ENCODE results near the gene SNN. TPM values are rescaled to one million over a fixed set of nuclear protein-coding genes. Genes with fewer than 3 reads are reported as not detected.

SNN gene
- total RNA-seq (10 to 100 TPM; 21.1 to 21.4 TPM), polyA plus RNA-seq (ENCODE audit: insufficient read length in 6 of 6) (10 to 100 TPM; 23.7 to 42.5 (median 33.9) TPM)
- long read RNA-seq, donor 1, transcript SNN-201 (2 exons, 3,312 nt), result major isoform, 11 of 39 reads
- long read RNA-seq, donor 1, partial matches to known transcripts, result 28 of 39 reads
- long read RNA-seq, donor 1, other reads (novel, unspliced or antisense), result 0 of 39 reads
- long read RNA-seq, donor 2, transcript SNN-201 (2 exons, 3,312 nt), result major isoform, 20 of 20 reads
- long read RNA-seq, donor 2, partial matches to known transcripts, result 0 of 20 reads
- long read RNA-seq, donor 2, other reads (novel, unspliced or antisense), result 0 of 20 reads
- long read RNA-seq, donor 3, transcript SNN-201 (2 exons, 3,312 nt), result major isoform, 15 of 15 reads
- long read RNA-seq, donor 3, partial matches to known transcripts, result 0 of 15 reads
- long read RNA-seq, donor 3, other reads (novel, unspliced or antisense), result 0 of 15 reads
- long read RNA-seq, donor 4, partial matches to known transcripts, result 0 of 5 reads
- long read RNA-seq, donor 4, other reads (novel, unspliced or antisense), result 2 of 5 reads
- long read RNA-seq, donor 5, transcript SNN-201 (2 exons, 3,312 nt), result major isoform, 12 of 12 reads
- long read RNA-seq, donor 5, partial matches to known transcripts, result 0 of 12 reads
- long read RNA-seq, donor 5, other reads (novel, unspliced or antisense), result 0 of 12 reads
- long read RNA-seq, donor 6, transcript SNN-201 (2 exons, 3,312 nt), result major isoform, 14 of 14 reads
- long read RNA-seq, donor 6, partial matches to known transcripts, result 0 of 14 reads
- long read RNA-seq, donor 6, other reads (novel, unspliced or antisense), result 0 of 14 reads
- long read RNA-seq, donor 7, partial matches to known transcripts, result 0 of 2 reads
- long read RNA-seq, donor 7, other reads (novel, unspliced or antisense), result 0 of 2 reads
- long read RNA-seq, donor 8, transcript SNN-201 (2 exons, 3,312 nt), result major isoform, 14 of 14 reads
- long read RNA-seq, donor 8, partial matches to known transcripts, result 0 of 14 reads
- long read RNA-seq, donor 8, other reads (novel, unspliced or antisense), result 0 of 14 reads
- long read RNA-seq, donor 9, partial matches to known transcripts, result 0 of 1 reads
- long read RNA-seq, donor 9, other reads (novel, unspliced or antisense), result 0 of 1 reads
- long read RNA-seq, donor 10, transcript SNN-201 (2 exons, 3,312 nt), result major isoform, 9 of 11 reads
- long read RNA-seq, donor 10, partial matches to known transcripts, result 0 of 11 reads
- long read RNA-seq, donor 10, other reads (novel, unspliced or antisense), result 2 of 11 reads
- long read RNA-seq, donor 11, result 0 reads
- long read RNA-seq, donor 12, transcript SNN-201 (2 exons, 3,312 nt), result major isoform, 15 of 15 reads
- long read RNA-seq, donor 12, partial matches to known transcripts, result 0 of 15 reads
- long read RNA-seq, donor 12, other reads (novel, unspliced or antisense), result 0 of 15 reads

GRCh38 chr16:11667824-11668622 is at the start of gene SNN:
Gene SNN (plus strand): TSS chr16:11668455. CDS start chr16:11676060, 7,605 bp downstream.
- Histone ChIP-seq H3K27ac (peak within 1 kb of the TSS; percentile 42 to 77), H3K27me3 (no peaks in the 10 kb centered on the region), H3K36me3 (no peaks in the 10 kb centered on the region), H3K9me3 (no peaks in the 10 kb centered on the region), H3K4me1 (peaks cover 26 to 51% of the 10 kb centered on the region in 2 donors), H3K4me3 (peak within 1 kb of the TSS; percentile 65 to 83)
- peak; percentile 79 to 96 (median 90) for DNase-seq
- ATAC-seq, result peak; percentile 97
- TF ChIP-seq, protein P1, sequence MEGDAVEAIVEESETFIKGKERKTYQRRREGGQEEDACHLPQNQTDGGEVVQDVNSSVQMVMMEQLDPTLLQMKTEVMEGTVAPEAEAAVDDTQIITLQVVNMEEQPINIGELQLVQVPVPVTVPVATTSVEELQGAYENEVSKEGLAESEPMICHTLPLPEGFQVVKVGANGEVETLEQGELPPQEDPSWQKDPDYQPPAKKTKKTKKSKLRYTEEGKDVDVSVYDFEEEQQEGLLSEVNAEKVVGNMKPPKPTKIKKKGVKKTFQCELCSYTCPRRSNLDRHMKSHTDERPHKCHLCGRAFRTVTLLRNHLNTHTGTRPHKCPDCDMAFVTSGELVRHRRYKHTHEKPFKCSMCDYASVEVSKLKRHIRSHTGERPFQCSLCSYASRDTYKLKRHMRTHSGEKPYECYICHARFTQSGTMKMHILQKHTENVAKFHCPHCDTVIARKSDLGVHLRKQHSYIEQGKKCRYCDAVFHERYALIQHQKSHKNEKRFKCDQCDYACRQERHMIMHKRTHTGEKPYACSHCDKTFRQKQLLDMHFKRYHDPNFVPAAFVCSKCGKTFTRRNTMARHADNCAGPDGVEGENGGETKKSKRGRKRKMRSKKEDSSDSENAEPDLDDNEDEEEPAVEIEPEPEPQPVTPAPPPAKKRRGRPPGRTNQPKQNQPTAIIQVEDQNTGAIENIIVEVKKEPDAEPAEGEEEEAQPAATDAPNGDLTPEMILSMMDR (IDR thresholded peaks at IDR 0.05), result no peak
- intact Hi-C loops (cut with DNase I), result no loop called here

- H3K36me3 ChIP-seq, result no peaks in the 10 kb centered on the region
- H3K4me1 ChIP-seq, result peaks cover 10 to 77% of the 10 kb centered on the region in 2 donors
- TF ChIP-seq, protein P1 (IDR thresholded peaks at IDR 0.05), result no peak
- intact Hi-C loops (cut with DNase I), result no loop called here
- H3K4me3 ChIP-seq, result no peak overlapping the region
- DNase-seq, result peak in 1 of 4 donors; percentile 82
- ATAC-seq, result peak; percentile 72
- H3K27ac ChIP-seq, result peak overlapping the region; percentile 26 to 84
- H3K9me3 ChIP-seq, result peaks cover 0 to 3% of the 10 kb centered on the region in 2 donors
- H3K27me3 ChIP-seq, result no peaks in the 10 kb centered on the region
Observed at GRCh38 chr16:11619327-11619851, 48.9 kb upstream of the SNN start.

DNA sequence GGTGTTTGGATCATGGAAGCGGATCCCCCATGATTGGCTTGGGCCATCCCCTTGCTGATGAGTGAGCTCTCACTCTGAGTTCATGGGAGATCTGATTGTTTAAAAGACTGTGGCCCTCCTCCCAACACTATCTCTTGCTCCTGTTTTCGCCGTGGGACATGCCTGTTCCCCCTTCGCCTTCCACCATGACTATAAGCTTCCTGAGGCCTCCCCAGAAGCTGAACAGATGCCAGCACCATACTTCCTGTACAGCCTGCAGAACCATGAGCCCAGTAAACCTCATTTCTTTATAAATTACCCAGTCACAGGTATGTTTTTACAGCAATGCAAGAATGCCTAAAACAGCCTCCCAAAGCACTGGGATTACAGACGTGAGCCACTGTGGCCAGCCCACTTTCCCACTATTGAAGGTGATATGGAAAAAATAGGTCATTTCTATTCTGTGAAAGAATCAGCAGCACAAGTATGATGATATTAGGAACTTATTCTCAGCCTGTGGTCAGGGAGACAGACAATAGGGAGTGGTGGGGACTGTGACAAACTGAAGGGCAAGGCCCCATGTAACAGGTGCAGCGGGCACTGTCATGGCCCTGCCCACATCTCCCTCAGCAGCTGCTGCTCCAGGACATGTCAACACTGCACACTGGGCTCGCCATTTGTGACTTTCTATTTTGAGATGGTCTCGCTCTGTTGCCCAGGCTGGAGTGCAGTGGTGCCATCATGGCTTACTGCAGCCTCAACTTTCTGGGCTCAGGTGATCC is 47.8 kb upstream of the SNN start:
- H3K4me3 ChIP-seq, result no peak overlapping the region
- ATAC-seq (no peak), DNase-seq (no peak)
- TF ChIP-seq, protein P1 (IDR thresholded peaks at IDR 0.05), result no peak
- H3K27ac ChIP-seq, result no peak overlapping the region
- intact Hi-C loops (cut with DNase I), result no loop called here
- no peaks in the 10 kb centered on the region for H3K36me3 ChIP-seq
- peaks cover 10 to 77% of the 10 kb centered on the region in 2 donors for H3K4me1 ChIP-seq
- H3K27me3 ChIP-seq, result no peaks in the 10 kb centered on the region
- peaks cover 0 to 3% of the 10 kb centered on the region in 2 donors for H3K9me3 ChIP-seq

DNA sequence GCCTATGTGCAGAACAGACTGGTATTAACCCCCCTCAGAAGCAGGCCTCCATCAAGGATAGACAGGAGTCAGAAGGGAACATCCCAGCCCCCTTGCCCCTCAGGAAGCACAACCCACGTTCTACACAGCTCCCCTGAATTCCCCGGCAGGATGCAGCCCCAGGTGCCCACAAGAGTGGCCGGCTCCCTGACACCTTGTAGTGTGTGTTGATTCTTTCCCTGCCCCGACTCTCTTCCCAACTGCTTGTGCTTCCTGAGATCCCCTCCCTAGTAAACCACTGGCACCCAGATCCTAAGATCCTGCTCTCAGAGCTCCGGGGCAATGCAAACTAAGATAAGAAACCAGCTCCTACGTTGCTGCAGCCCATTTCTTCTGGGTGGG is 46.7 kb upstream of the SNN start:
- no peak overlapping the region for H3K4me3 ChIP-seq
- intact Hi-C loops (cut with DNase I), result no loop called here
- no peak for ATAC-seq

More for the DNA sequence above, 46.7 kb upstream of the SNN start:
- H3K4me1 ChIP-seq, result peaks cover 10 to 82% of the 10 kb centered on the region in 2 donors
- DNase-seq, result no peak
- H3K27me3 ChIP-seq, result no peaks in the 10 kb centered on the region
- TF ChIP-seq, protein P1 (IDR thresholded peaks at IDR 0.05), result no peak
- H3K9me3 ChIP-seq, result peaks cover 0 to 3% of the 10 kb centered on the region in 2 donors
- peak overlapping the region; percentile 46 to 71 for H3K27ac ChIP-seq
- H3K36me3 ChIP-seq, result no peaks in the 10 kb centered on the region

Measured in left lung (tissue), 14 donors.